GOT3 (cell line): ENCODE results near the gene XXYLT1.

Source experiments
- DNase-seq: peaks from one replicate; lab custom pipeline; 2025; ENCODE audit warnings: mixed read lengths; lab: John Stamatoyannopoulos, UW

Gene XXYLT1

DNA sequence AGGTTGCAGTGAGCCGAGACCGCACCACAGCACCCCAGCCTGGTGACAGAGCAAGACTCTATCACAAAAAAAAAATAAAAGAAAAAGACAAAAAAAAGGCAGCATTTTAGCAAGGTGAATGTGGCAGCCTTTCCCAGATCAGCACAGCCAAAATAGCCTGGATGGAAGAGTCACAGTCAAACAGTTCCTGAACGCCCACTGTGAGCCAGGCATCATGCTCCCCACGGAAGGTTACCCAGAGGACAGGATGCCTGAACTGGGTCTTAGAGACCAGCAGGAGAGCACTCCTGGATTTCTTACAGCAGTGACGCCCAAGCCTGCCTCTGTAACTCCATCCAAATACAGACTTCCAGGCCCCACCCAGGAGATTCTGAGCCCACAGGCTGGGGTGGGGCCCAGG, 4.5 kb downstream of the XXYLT1 start:
- no peak for DNase-seq

GRCh38 chr3:195265363-195265976, 5.5 kb downstream of the XXYLT1 start:
- no peak for DNase-seq

DNA sequence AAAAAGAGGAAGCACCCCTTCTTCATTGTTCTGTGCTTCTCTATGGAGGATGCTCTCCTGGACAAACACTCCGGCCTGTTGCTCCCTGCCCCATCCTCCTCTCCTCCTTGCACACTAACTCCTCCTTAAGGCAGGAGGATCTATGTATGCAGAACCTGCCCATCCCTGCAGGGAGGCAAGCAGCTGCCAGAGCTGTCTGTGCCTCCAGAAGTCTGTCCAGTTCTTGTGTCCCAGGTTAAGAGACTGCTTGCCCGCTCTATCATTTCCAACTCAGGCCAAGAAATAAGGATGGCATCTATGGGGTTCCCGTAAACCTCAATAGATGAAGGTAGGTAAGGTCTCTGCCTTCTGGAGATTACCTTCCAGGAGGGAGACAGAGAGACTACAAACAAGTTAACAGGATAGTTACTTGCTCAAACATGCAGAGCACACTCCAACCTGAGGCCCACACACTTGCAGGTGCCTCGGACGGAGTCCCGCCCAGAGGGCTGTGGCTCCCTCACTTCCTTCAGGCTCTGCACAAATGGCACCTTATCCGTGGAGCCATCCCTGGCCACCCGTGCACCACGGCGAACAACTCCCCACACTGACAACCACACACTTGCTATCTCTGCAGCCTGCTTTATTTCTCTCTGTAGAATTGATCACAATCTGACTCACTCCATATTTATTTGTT, 6.9 kb downstream of the XXYLT1 start:
- DNase-seq = no peak

GRCh38 chr3:195263193-195263924, 7.6 kb downstream of the XXYLT1 start:
- no peak for DNase-seq

- no peak for DNase-seq
Observed at GRCh38 chr3:195261925-195262324, 9.0 kb downstream of the XXYLT1 start.

DNA sequence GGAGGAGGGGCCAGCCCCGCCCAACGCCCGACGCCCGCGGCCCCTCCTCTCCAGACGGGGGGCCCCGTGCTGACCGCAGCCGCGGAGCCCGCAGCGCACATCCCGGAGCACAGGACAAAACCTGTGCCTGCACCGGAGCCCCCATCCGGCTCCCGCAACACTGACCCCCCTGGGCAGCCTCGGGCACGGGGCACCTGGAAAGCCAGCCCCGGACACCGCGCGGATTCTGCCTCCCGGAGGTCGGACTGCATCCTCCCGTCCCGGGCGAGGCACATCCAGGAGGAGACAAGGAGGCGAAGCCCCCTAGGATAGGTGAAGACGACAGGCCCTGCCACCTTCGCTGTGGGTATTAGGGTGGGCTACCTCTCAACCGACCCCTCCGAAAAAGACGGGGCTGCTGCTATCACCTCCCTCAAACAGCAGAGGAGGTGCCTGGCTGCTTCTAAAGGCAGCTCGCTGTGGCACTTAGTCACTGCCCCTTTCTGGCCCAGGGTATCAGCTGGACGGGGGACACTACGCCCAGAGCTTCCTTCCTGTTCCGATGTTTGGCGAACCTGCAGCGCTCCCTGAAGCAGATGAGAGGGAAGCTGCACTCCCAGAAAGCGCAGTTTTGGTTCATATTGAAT, 10.6 kb downstream of the XXYLT1 start:
- no peak for DNase-seq

- peak; percentile 82 for DNase-seq
Observed at GRCh38 chr3:195259475-195260279, 11.3 kb downstream of the XXYLT1 start.

DNA sequence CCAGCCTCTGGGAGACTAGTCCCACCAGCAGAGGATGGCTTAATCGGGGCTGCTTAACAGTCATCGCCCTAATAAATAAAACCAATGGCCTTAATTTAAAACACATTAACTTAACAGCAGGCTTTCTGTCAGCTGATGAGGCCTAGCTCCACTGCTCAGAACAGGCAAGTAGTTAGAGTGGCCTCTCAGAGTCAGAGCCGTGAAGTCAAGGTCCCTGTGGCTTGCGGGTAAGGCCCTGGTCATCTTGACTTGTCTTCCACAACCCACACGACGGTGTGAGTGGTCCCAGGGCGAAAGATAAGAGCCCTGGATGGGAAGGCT, 11.8 kb downstream of the XXYLT1 start:
- DNase-seq = no peak

GRCh38 chr3:195258449-195259153, 12.4 kb downstream of the XXYLT1 start:
- no peak for DNase-seq

- DNase-seq = no peak
Observed at GRCh38 chr3:195257454-195258448, 13.2 kb downstream of the XXYLT1 start.

DNA sequence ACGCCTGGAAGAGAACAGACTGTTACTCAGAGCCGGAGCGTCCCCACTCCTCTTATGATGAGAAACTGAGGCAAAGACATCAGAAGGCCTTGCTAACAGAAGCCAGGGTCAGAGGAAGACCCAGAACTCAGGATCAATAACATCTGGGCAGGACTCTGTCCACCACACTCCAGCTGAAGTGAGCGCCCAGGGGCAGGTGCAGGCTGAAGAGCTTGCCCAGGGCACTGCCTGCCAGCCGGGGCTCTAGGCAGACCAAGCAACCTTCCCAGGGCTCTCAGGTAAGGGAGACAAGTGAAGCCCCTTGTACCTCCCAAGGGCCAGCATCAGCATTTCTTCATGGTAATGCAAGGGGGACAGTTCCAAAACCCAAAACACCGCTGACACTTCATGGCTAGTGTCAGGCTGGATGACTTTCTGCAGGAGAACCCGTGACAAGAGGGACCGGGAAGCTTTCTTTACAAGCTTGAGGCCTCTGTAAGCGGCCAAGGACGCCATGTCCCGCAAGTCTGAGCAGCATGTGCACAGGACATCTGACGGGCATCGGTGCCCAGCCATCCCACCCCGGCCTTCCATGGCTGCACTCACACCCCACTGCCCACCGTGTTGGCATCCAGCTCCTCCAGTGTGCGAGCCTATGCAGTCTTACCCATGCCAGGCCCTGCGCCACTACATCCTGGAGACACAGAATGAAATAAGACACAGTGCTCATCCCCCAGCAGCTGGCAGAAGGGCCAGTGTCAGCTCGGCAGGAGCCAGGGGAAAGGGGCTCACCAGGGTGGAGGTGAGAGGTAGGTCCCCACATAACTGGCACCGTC, 14.1 kb downstream of the XXYLT1 start:
- DNase-seq = no peak

- DNase-seq = no peak
Observed at GRCh38 chr3:195255571-195256501, 15.1 kb downstream of the XXYLT1 start.

DNA sequence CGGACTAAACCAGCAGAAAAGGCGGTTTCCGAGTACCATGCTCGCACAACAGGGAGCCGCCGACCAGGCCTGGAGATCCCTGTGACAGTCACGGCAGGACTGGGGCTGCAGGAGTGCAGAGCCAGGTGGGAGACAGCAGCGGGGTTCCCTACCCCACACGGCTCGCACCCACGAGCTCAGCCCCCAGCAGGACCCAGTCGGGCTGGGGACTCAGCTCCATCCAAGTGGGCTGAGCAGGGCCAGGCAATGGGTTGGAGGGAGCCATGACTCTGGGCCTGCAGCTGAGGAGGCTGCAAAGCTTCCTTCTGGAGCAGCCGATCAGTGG, 15.8 kb downstream of the XXYLT1 start:
- DNase-seq = no peak

DNA sequence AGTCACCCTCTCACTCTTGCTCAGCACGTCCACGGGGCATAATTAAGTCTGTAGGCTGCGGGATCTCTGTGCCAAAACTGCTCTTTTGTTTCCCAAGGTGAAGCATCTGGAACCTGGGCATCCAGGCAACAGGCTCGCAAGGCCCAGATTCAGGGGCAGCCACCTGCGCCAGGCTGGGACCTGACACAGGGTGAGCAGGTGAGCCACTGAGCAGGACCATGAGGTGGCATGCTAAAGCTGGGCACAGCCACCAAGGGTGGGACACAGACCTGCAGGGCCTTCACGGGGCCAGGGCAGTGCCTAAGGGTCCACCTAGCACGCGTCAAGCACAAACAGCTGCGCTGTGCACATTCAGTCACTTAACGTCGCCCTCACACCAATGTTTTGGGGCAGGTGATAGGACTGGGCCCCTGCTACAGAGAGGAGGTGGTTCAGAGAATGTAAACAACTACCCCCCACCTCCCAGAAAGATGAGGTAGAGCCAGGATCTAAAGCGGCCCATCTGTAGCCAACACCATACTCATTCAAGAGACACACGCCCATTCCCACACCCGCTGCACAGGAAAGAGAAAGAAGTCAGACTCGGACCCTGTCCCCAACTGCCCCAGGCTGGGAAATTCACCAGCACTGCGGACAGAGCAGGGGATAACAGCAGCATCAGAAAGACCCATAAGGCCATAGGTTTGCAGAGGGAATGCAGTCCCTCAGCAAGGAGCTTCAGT, 16.3 kb downstream of the XXYLT1 start:
- DNase-seq = no peak

- no peak for DNase-seq
Observed at GRCh38 chr3:195253923-195254432, 17.0 kb downstream of the XXYLT1 start.

- no peak for DNase-seq
Observed at GRCh38 chr3:195251336-195252065, 19.5 kb downstream of the XXYLT1 start.
